ENCODE results near the gene RMC1.

Gene RMC1

GRCh38 chr18:23563377-23564043, 60.2 kb downstream of the RMC1 start:
- Histone ChIP-seq H3K9me2 (replicated peaks; ENCODE audit: insufficient read depth, low read length) (no peaks in the 10 kb centered on the region), H3K9me3 (ENCODE audit: insufficient read depth, low read length) (no peaks in the 10 kb centered on the region), H3K4me2 (ENCODE audit: low read depth, low read length, poor library complexity, severe bottlenecking) (no peak overlapping the region), H2AFZ (ENCODE audit: low read depth, low read length, severe bottlenecking) (no peak overlapping the region), H3K27ac (ENCODE audit: low read depth, low read length) (no peak overlapping the region), H3K27me3 (ENCODE audit: low read length) (no peaks in the 10 kb centered on the region), H3F3A (ENCODE audit: insufficient read depth) (no peaks in the 10 kb centered on the region), H3K4me3 (ENCODE audit: insufficient read depth, low read length, poor library complexity, severe bottlenecking) (no peak overlapping the region), H3K36me3 (ENCODE audit: low read length) (peaks cover 48% of the 10 kb centered on the region), H4K20me1 (ENCODE audit: low read depth, low read length) (no peaks in the 10 kb centered on the region), H3K79me2 (ENCODE audit: insufficient read depth, low read length) (no peaks in the 10 kb centered on the region), H3K9ac (ENCODE audit: low read length) (no peak overlapping the region)
- no peak for TF ChIP-seq EZH2phosphoT487 (conservative IDR thresholded peaks at IDR 0.05; ENCODE audit: low read length)
- no peak for TF ChIP-seq CTCF (IDR thresholded peaks at IDR 0.05; ENCODE audit: insufficient read depth, low read length, poor library complexity, severe bottlenecking)

GRCh38 chr18:23565916-23566547, 62.7 kb downstream of the RMC1 start:
- TF ChIP-seq CTCF (IDR thresholded peaks at IDR 0.05; ENCODE audit: insufficient read depth, low read length, poor library complexity, severe bottlenecking) (no peak), EZH2phosphoT487 (conservative IDR thresholded peaks at IDR 0.05; ENCODE audit: low read length) (no peak)
- no peak overlapping the region for H3K27ac ChIP-seq (ENCODE audit: low read depth, low read length)
- peaks cover 50% of the 10 kb centered on the region for H3K36me3 ChIP-seq (ENCODE audit: low read length)

GRCh38 chr18:23567671-23568070, 64.4 kb downstream of the RMC1 start:
- H3K36me3 ChIP-seq (ENCODE audit: low read length) = peaks cover 52% of the 10 kb centered on the region
- H3K4me3 ChIP-seq (ENCODE audit: insufficient read depth, low read length, poor library complexity, severe bottlenecking) = no peak overlapping the region
- H2AFZ ChIP-seq (ENCODE audit: low read depth, low read length, severe bottlenecking) = no peak overlapping the region
- H3K9ac ChIP-seq (ENCODE audit: low read length) = no peak overlapping the region
- no peak overlapping the region for H3K4me2 ChIP-seq (ENCODE audit: low read depth, low read length, poor library complexity, severe bottlenecking)
- TF ChIP-seq EZH2phosphoT487 (conservative IDR thresholded peaks at IDR 0.05; ENCODE audit: low read length) (no peak), CTCF (IDR thresholded peaks at IDR 0.05; ENCODE audit: insufficient read depth, low read length, poor library complexity, severe bottlenecking) (no peak)
- no peak overlapping the region for H3K27ac ChIP-seq (ENCODE audit: low read depth, low read length)
- no peaks in the 10 kb centered on the region for H3K9me3 ChIP-seq (ENCODE audit: insufficient read depth, low read length)
- no peaks in the 10 kb centered on the region for H3F3A ChIP-seq (ENCODE audit: insufficient read depth)
- no peaks in the 10 kb centered on the region for H4K20me1 ChIP-seq (ENCODE audit: low read depth, low read length)
- no peaks in the 10 kb centered on the region for H3K9me2 ChIP-seq (replicated peaks; ENCODE audit: insufficient read depth, low read length)
- H3K27me3 ChIP-seq (ENCODE audit: low read length) = no peaks in the 10 kb centered on the region
- 0 out of 2 replicates have a peak, but pooled peaks cover 4% of the 10 kb centered on the region for H3K79me2 ChIP-seq (ENCODE audit: insufficient read depth, low read length)

More at GRCh38 chr18:23565916-23566547, 62.7 kb downstream of the RMC1 start:
- H4K20me1 ChIP-seq (ENCODE audit: low read depth, low read length) = no peaks in the 10 kb centered on the region
- H3K9ac ChIP-seq (ENCODE audit: low read length) = no peak overlapping the region
- H2AFZ ChIP-seq (ENCODE audit: low read depth, low read length, severe bottlenecking) = no peak overlapping the region
- no peak overlapping the region for H3K4me3 ChIP-seq (ENCODE audit: insufficient read depth, low read length, poor library complexity, severe bottlenecking)
- H3K9me3 ChIP-seq (ENCODE audit: insufficient read depth, low read length) = no peaks in the 10 kb centered on the region
- H3K4me2 ChIP-seq (ENCODE audit: low read depth, low read length, poor library complexity, severe bottlenecking) = no peak overlapping the region
- H3K79me2 ChIP-seq (ENCODE audit: insufficient read depth, low read length) = no peaks in the 10 kb centered on the region
- no peaks in the 10 kb centered on the region for H3F3A ChIP-seq (ENCODE audit: insufficient read depth)
- no peaks in the 10 kb centered on the region for H3K9me2 ChIP-seq (replicated peaks; ENCODE audit: insufficient read depth, low read length)
- H3K27me3 ChIP-seq (ENCODE audit: low read length) = no peaks in the 10 kb centered on the region
